Measurements from ENCODE around the gene LYSMD3. TPM values are rescaled to one million over a fixed set of nuclear protein-coding genes. Genes with fewer than 3 reads are reported as not detected.

The LYSMD3 gene
- total RNA-seq, 4 donors from 2014 or later = 6.4 to 13.7 (median 8.4) TPM

DNA sequence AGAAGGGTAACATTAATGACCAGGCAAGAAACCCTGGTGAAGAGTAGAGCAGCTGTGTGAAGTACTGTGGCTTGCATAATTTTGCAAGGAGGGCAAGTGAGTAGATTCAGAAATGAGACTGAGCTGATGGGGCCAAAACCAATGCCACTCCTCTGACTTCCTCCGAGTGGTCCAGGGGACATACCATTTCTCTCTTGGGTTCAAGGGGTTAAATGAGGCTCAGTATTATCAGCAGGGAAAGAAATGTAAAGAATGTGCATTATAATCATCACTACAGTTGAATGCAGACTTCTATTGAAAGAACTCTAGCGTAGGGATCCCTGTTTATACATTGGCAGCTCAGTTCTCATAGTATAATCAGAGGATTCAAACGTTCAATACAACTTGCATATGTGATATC, 44.8 kb downstream of the LYSMD3 start:
- no peak overlapping the region for H3K27ac ChIP-seq
- no peaks in the 10 kb centered on the region for H3K36me3 ChIP-seq
- no peaks in the 10 kb centered on the region for H3K27me3 ChIP-seq
- 78% methylated on average over 3 of the region's 3 CpGs for WGBS
- H3K4me1 ChIP-seq = no peaks in the 10 kb centered on the region
- TF ChIP-seq POLR2AphosphoS5 (IDR thresholded peaks at IDR 0.05) (no peak), POLR2A (IDR thresholded peaks at IDR 0.05) (no peak), EP300 (IDR thresholded peaks at IDR 0.05) (no peak)
- TF ChIP-seq, protein P1, sequence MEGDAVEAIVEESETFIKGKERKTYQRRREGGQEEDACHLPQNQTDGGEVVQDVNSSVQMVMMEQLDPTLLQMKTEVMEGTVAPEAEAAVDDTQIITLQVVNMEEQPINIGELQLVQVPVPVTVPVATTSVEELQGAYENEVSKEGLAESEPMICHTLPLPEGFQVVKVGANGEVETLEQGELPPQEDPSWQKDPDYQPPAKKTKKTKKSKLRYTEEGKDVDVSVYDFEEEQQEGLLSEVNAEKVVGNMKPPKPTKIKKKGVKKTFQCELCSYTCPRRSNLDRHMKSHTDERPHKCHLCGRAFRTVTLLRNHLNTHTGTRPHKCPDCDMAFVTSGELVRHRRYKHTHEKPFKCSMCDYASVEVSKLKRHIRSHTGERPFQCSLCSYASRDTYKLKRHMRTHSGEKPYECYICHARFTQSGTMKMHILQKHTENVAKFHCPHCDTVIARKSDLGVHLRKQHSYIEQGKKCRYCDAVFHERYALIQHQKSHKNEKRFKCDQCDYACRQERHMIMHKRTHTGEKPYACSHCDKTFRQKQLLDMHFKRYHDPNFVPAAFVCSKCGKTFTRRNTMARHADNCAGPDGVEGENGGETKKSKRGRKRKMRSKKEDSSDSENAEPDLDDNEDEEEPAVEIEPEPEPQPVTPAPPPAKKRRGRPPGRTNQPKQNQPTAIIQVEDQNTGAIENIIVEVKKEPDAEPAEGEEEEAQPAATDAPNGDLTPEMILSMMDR (IDR thresholded peaks at IDR 0.05) = no peak
- DNase-seq (ENCODE audit: low spot score in 2 of 2) = no peak
- H3K9me3 ChIP-seq = no peaks in the 10 kb centered on the region
- no peak overlapping the region for H3K4me3 ChIP-seq

DNA sequence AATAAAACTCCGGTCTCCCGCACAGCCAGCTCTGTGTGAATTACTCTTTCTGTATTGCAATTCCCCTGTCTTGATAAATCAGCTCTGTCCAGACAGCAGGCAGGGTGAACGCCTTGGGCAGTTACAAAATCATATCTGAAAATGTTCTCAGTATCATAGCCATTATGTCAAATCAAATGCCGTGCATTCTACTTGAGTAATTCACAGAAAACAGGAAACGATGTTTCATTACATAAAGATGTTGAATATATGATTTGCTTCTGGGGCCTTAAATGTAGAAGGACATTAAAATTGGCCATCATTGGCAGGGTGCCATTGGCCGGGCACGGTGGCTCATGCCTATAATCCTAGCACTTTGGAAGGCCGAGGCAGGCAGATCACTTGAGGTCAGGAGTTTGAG, 46.2 kb downstream of the LYSMD3 start:
- no peak for TF ChIP-seq EP300 (IDR thresholded peaks at IDR 0.05)
- no peak for TF ChIP-seq POLR2AphosphoS5 (IDR thresholded peaks at IDR 0.05)
- TF ChIP-seq, protein P1 (IDR thresholded peaks at IDR 0.05) = no peak
- no peak for TF ChIP-seq POLR2A (IDR thresholded peaks at IDR 0.05)
- H3K36me3 ChIP-seq = no peaks in the 10 kb centered on the region

DNA sequence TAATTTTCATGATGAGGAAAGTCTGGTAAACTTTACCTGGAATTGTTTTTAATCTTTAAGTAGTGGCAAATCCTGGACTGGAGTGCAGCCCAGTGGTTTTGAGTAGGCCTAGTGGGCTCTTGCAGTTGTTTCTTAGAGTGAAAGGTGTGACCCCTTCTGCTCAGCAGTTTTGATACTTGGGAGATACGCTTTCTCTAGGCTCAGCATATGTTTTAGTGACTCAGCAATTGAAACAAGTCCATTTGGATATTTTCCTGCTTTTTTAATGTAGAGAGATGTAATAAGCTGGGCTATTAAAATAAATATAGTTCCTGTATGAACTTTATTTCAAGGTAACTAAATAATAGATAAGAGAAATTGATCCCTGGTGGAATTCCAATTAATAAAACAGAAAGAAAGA, 48.7 kb downstream of the LYSMD3 start:
- no peaks in the 10 kb centered on the region for H3K9me3 ChIP-seq
- no peaks in the 10 kb centered on the region for H3K27me3 ChIP-seq
- 57% methylated on average over 1 of the region's 1 CpG for WGBS
- H3K36me3 ChIP-seq = no peaks in the 10 kb centered on the region
- no peak overlapping the region for H3K27ac ChIP-seq
- H3K4me3 ChIP-seq = no peak overlapping the region
- no peak for TF ChIP-seq POLR2A (IDR thresholded peaks at IDR 0.05)
- no peak for TF ChIP-seq POLR2AphosphoS5 (IDR thresholded peaks at IDR 0.05)
- TF ChIP-seq, protein P1 (IDR thresholded peaks at IDR 0.05) = no peak
- no peak for TF ChIP-seq EP300 (IDR thresholded peaks at IDR 0.05)
- H3K4me1 ChIP-seq = peaks cover 4% of the 10 kb centered on the region
- no peak for DNase-seq (ENCODE audit: low spot score in 2 of 2)

More for the DNA sequence above, 46.2 kb downstream of the LYSMD3 start:
- H3K4me3 ChIP-seq = no peak overlapping the region
- H3K9me3 ChIP-seq = no peaks in the 10 kb centered on the region
- H3K4me1 ChIP-seq = no peaks in the 10 kb centered on the region
- DNase-seq (ENCODE audit: low spot score in 2 of 2) = no peak
- no peaks in the 10 kb centered on the region for H3K27me3 ChIP-seq
- no peak overlapping the region for H3K27ac ChIP-seq
- 96% methylated on average over 8 of the region's 8 CpGs for WGBS

DNA sequence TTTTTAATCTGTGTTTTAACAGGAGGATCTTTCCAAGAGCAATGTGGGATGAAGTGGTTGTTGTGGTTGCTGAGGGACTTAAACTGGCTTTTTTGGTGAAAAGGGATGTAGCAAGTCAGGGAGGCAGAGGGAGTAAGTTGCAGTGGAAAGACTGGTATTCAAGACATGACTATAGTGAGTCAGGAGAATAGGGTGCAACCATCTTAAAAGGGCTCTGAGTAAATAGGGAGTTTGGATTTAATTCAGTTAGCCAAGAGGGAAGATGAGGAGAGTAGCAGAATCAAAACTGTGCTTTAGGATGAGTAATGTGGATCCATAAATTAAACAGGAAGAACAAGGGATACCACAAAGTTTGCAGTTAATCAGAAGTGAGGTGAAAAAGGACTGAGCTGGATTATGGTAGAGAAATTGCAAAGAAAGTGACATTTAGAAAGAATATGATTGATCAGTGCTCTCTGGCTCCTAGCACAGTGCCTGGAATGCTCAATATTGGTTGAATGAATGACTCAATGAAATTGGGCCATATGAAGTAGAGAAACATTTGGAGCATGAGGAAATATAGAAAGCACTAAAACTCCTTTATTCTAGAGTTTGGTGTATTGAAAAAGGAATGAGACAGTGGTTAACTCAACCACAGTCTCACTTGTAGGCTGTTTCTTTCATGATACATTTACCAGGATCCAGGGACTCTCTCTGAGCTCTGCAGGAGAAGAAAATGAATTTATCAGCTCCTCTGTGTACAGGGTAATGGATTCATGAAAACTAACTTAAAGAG, 49.6 kb downstream of the LYSMD3 start:
- no peaks in the 10 kb centered on the region for H3K36me3 ChIP-seq
- H3K9me3 ChIP-seq = no peaks in the 10 kb centered on the region
- H3K4me1 ChIP-seq = peaks cover 13% of the 10 kb centered on the region
- H3K4me3 ChIP-seq = no peak overlapping the region
- DNase-seq (ENCODE audit: low spot score in 2 of 2) = no peak
- H3K27ac ChIP-seq = no peak overlapping the region
- TF ChIP-seq, protein P1 (IDR thresholded peaks at IDR 0.05) = no peak
- TF ChIP-seq EP300 (IDR thresholded peaks at IDR 0.05) (no peak), POLR2A (IDR thresholded peaks at IDR 0.05) (no peak), POLR2AphosphoS5 (IDR thresholded peaks at IDR 0.05) (no peak)
- no peaks in the 10 kb centered on the region for H3K27me3 ChIP-seq

DNA sequence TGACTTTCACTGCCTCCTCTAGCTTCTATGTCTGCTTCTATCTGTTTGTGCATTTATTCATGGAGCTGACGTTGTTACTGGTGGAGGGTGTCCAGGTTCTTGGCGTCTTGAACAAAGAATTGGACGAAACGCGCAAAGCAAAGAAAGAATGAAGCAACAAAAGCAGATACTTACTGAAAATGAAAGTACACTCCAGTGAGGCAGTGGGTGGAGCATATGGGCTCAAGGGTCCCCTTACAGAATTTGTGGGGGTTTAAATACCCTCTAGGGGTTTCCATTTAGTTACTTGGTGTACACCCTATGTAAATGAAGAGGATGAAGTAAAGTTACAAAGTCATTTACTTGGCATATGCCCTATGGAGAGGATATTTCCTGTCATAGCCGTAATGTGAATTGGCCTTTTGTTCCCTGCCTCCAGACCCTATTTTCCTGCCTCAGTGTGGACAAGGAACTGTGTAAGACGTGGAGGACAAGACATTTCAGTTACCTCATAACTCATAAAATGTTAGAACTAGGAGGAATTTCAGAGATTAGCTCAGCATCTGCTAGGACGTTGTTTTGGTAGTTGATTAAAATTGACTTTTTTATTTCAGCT, 51.7 kb downstream of the LYSMD3 start:
- Histone ChIP-seq H3K4me1 (peaks cover 27% of the 10 kb centered on the region), H3K27me3 (no peaks in the 10 kb centered on the region), H3K36me3 (no peaks in the 10 kb centered on the region), H3K27ac (no peak overlapping the region), H3K9me3 (no peaks in the 10 kb centered on the region), H3K4me3 (no peak overlapping the region)
- TF ChIP-seq EP300 (IDR thresholded peaks at IDR 0.05) = no peak
- no peak for TF ChIP-seq POLR2A (IDR thresholded peaks at IDR 0.05)
- no peak for TF ChIP-seq POLR2AphosphoS5 (IDR thresholded peaks at IDR 0.05)
- TF ChIP-seq, protein P1 (IDR thresholded peaks at IDR 0.05) = no peak
- WGBS = 78% methylated on average over 8 of the region's 8 CpGs
- DNase-seq (ENCODE audit: low spot score in 2 of 2) = no peak
